B cell (primary cell): Measurements from ENCODE around the gene TMEM53.

Experiments
- CTCF ChIP-seq: fragments of 200-600 bp; IDR thresholded peaks from one replicate; pipeline ENCODE4 v1.8.0; 2022; ENCODE audit warnings: antibody characterized with exemption, mild to moderate bottlenecking
- EZH2 ChIP-seq: IDR thresholded peaks from 2 replicates; pipeline ENCODE4 v1.6.1; 2012; ENCODE audit warnings: borderline replicate concordance, low read depth, mild to moderate bottlenecking, moderate library complexity, low read length; ENCODE audit not compliant: insufficient read depth, poor library complexity, severe bottlenecking

GRCh38 chr1:44696101-44696500 lies 21.8 kb upstream of the TMEM53 start:
- no peak for TF ChIP-seq CTCF
- no peak for TF ChIP-seq EZH2
